Measurements from ENCODE around the gene TMEM167B. TPM values are rescaled to one million over a fixed set of nuclear protein-coding genes. Genes with fewer than 3 reads are reported as not detected.
"Not testable (repeated sequence)": the region's sequence is repeated elsewhere in the genome, so short reads cannot be mapped to it uniquely, and the experiment has no call there.

Gene TMEM167B
- total and polyA plus RNA-seq, 2 of the 8 experiments (the other 6 are each of a cell fraction or from before 2014, with no cell fraction given) = 3.6 to 14.8 TPM

- H2BK5ac ChIP-seq (ENCODE audit: low read depth, low read length); H2BK20ac ChIP-seq (ENCODE audit: low read length); H3K56ac ChIP-seq (replicated peaks; ENCODE audit: insufficient read length, low read depth, low read length); DNase-seq (ENCODE audit: low read depth in 1 of 2, low spot score in 2 of 2); H3K27ac ChIP-seq (ENCODE audit: low read depth, low read length); H4K91ac ChIP-seq (replicated peaks; ENCODE audit: insufficient read length, low read length); H4K5ac ChIP-seq (ENCODE audit: insufficient read length, low read depth, low read length); H3K4me1 ChIP-seq (replicated peaks in 1 of 4; ENCODE audit: control insufficient read depth in 3 of 4, insufficient read depth in 4 of 4, low read length in 3 of 4); FAIRE-seq; H4K8ac ChIP-seq (ENCODE audit: extremely low read depth, insufficient read depth, low read length); H2BK15ac ChIP-seq (ENCODE audit: low read length); H3K23me2 ChIP-seq (ENCODE audit: low read depth, low read length); H3K4ac ChIP-seq (replicated peaks; ENCODE audit: insufficient read length, low read depth, low read length); H2AK5ac ChIP-seq (ENCODE audit: low read depth, low read length); H3K9me3 ChIP-seq (ENCODE audit: insufficient read depth in 2 of 2, low read depth in 1 of 2, low read length in 1 of 2); H3K14ac ChIP-seq (ENCODE audit: insufficient read length); H2BK120ac ChIP-seq (replicated peaks; ENCODE audit: low read depth, low read length); H2BK12ac ChIP-seq (ENCODE audit: low read depth, low read length); H4K20me1 ChIP-seq (replicated peaks in 1 of 2; ENCODE audit: control insufficient read depth in 1 of 2, insufficient read depth in 2 of 2, low read length in 2 of 2); H3K79me1 ChIP-seq (ENCODE audit: low read depth, low read length); H3K18ac ChIP-seq (ENCODE audit: extremely low read depth, low read length); H3K4me3 ChIP-seq (ENCODE audit: extremely low read depth in 1 of 4, insufficient read depth in 2 of 4, low read depth in 3 of 4, low read length in 4 of 4); H3K27me3 ChIP-seq (replicated peaks in 1 of 4; ENCODE audit: control insufficient read depth in 3 of 4, extremely low read depth in 1 of 4, insufficient read depth in 3 of 4, low read length in 3 of 4); H2AFZ ChIP-seq (ENCODE audit: low read length); H3K9ac ChIP-seq (replicated peaks in 1 of 4; ENCODE audit: extremely low read depth in 1 of 4, low read depth in 3 of 4, low read length in 3 of 4); H3K23ac ChIP-seq (ENCODE audit: insufficient read length); H3K4me2 ChIP-seq (ENCODE audit: insufficient read depth in 1 of 2, low read depth in 2 of 2, low read length in 2 of 2); H3K36me3 ChIP-seq (ENCODE audit: control insufficient read depth in 2 of 4, insufficient read depth in 4 of 4, low read length in 3 of 4); H3K79me2 ChIP-seq (ENCODE audit: control insufficient read depth in 1 of 2, insufficient read depth in 2 of 2, low read length in 2 of 2): not testable (repeated sequence)
- 89% methylated on average over 3 of the region's 3 CpGs; no CpG with 5 or more reads in 1 of the 2 experiments for WGBS, 2 experiments (ENCODE audit: extremely low coverage in 1 of 2, insufficient coverage in 1 of 2, insufficient read length in 1 of 2, insufficient replicate concordance in 2 of 2, low coverage in 1 of 2, low lambda C conversion rate in 2 of 2, missing lambda C conversion rate in 1 of 2)
- CTCF ChIA-PET (ENCODE audit: partially characterized antibody) = interaction anchor here (1.3 kb wide), 1 partner anchor 9 kb away, joined by 3 read pairs; no protein-coding TSS in a partner anchor
- POLR2A ChIA-PET (ENCODE audit: partially characterized antibody) = interaction anchor here (1.3 kb wide), 1 partner anchor 9 kb away, joined by 3 read pairs; no protein-coding TSS in a partner anchor
These were observed 38.4 kb upstream of the TMEM167B start for GRCh38 chr1:109052145-109052544.

All from H1 (cell line).